ENCODE results near the gene RFTN2. TPM values are rescaled to one million over a fixed set of nuclear protein-coding genes. Genes with fewer than 3 reads are reported as not detected.

The RFTN2 gene
- total and polyA plus RNA-seq, 2 of the 13 experiments (the other 11 are each of a cell fraction or from before 2014, with no cell fraction given) = not detected

GRCh38 chr2:197543206-197543605 is 132.2 kb downstream of the RFTN2 start:
- H3K79me2 ChIP-seq (ENCODE audit: insufficient read depth, low read length) = peaks cover 3% of the 10 kb centered on the region
- no peaks in the 10 kb centered on the region for H3K4me1 ChIP-seq (ENCODE audit: insufficient read depth, low read length)
- no peaks in the 10 kb centered on the region for H4K20me1 ChIP-seq (ENCODE audit: insufficient read depth, low read length)
- H3K9ac ChIP-seq (ENCODE audit: insufficient read depth, low read depth, low read length) = no peak overlapping the region
- no peaks in the 10 kb centered on the region for H3K9me3 ChIP-seq (ENCODE audit: low read length)
- ATAC-seq (no peak), FAIRE-seq (no peak), DNase-seq (ENCODE audit: low spot score) (no peak)
- H3K27me3 ChIP-seq (ENCODE audit: control insufficient read depth in 1 of 2, insufficient read depth in 2 of 2, low read length in 2 of 2) = no peaks in the 10 kb centered on the region
- in situ Hi-C loops (cut with HindIII; ENCODE audit: extremely low pct_ligation_motif_present, low pct_unique_long_range_greater_than_20kb) = no loop called here
- intact Hi-C loops (cut with micrococcal nuclease; ENCODE audit: unreplicated experiment) = no loop called here
- H3K36me3 ChIP-seq (replicated peaks in 1 of 2; ENCODE audit: control insufficient read depth in 1 of 2, insufficient read depth in 2 of 2, low read length in 2 of 2) = peaks cover 9 to 39% of the 10 kb centered on the region in 2 experiments
- BruUV-seq (replicated peaks) = no TSS peak
- WGBS (ENCODE audit: low lambda C conversion rate) = 93% methylated on average over 3 of the region's 3 CpGs
- POLR2A ChIA-PET = no interaction called here
- CTCF ChIA-PET (ENCODE audit: low intra/inter-chr PET ratio, low total read pairs) = no interaction called here
- no peak for TF ChIP-seq ZNF33B (CRISPR knock-in tag; IDR thresholded peaks at IDR 0.05)
- H3K4me3 ChIP-seq (replicated peaks in 1 of 3; ENCODE audit: insufficient read depth in 1 of 3, low read depth in 2 of 3, low read length in 3 of 3) = no peak overlapping the region
- no peak overlapping the region for H2AFZ ChIP-seq (ENCODE audit: low read length)
- H3K4me2 ChIP-seq (ENCODE audit: low read depth, low read length) = no peak overlapping the region
- H3K27ac ChIP-seq (ENCODE audit: extremely low read length, insufficient read depth, low read length) = no peak overlapping the region

DNA sequence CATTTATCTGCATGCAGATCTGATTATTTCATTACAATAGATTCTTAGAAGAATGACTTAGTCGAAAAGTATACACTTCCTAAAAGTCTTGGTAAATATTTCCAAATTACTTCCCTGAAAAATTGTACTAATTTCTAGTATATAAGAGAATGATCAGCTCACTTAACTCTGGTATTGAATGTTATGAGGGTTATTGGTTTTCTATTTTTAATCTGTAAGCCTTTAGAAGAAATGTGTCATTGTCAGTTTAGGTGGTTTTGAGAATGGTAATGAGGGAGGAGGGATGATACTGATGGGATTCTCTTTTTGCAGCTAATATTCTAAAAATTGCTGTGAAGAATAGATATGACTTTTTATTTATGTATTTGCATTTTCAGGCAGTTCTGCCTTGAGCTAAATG is 135.7 kb downstream of the RFTN2 start:
- Histone ChIP-seq H3K27me3 (ENCODE audit: control insufficient read depth in 1 of 2, insufficient read depth in 2 of 2, low read length in 2 of 2) (no peaks in the 10 kb centered on the region), H3K4me3 (replicated peaks in 1 of 3; ENCODE audit: insufficient read depth in 1 of 3, low read depth in 2 of 3, low read length in 3 of 3) (no peak overlapping the region), H4K20me1 (ENCODE audit: insufficient read depth, low read length) (no peaks in the 10 kb centered on the region), H3K36me3 (replicated peaks in 1 of 2; ENCODE audit: control insufficient read depth in 1 of 2, insufficient read depth in 2 of 2, low read length in 2 of 2) (peaks cover 13 to 59% of the 10 kb centered on the region in 2 experiments), H3K9ac (ENCODE audit: insufficient read depth, low read depth, low read length) (no peak overlapping the region), H3K4me1 (ENCODE audit: insufficient read depth, low read length) (no peaks in the 10 kb centered on the region), H3K4me2 (ENCODE audit: low read depth, low read length) (no peak overlapping the region), H3K27ac (ENCODE audit: extremely low read length, insufficient read depth, low read length) (no peak overlapping the region), H2AFZ (ENCODE audit: low read length) (no peak overlapping the region), H3K79me2 (ENCODE audit: insufficient read depth, low read length) (peaks cover 8% of the 10 kb centered on the region), H3K9me3 (ENCODE audit: low read length) (no peaks in the 10 kb centered on the region)
- FAIRE-seq (no peak), DNase-seq (ENCODE audit: low spot score) (no peak), ATAC-seq (no peak)
- intact Hi-C loops (cut with micrococcal nuclease; ENCODE audit: unreplicated experiment) (loop anchor here (5.0 kb wide), 1 partner anchor 37 kb away; the partner anchor contains the start of gene HSPE1), in situ Hi-C loops (cut with HindIII; ENCODE audit: extremely low pct_ligation_motif_present, low pct_unique_long_range_greater_than_20kb) (no loop called here)
- no TSS peak for BruUV-seq (replicated peaks)
- WGBS (ENCODE audit: low lambda C conversion rate) = 93% methylated on average over 1 of the region's 1 CpG
- POLR2A ChIA-PET = interaction anchor here (1.4 kb wide), 1 partner anchor 105 kb away, joined by 4 read pairs; the partner anchor contains the start of gene SF3B1
- CTCF ChIA-PET (ENCODE audit: low intra/inter-chr PET ratio, low total read pairs) = no interaction called here
- no peak for TF ChIP-seq PREB (CRISPR knock-in tag; IDR thresholded peaks at IDR 0.05)
- TF ChIP-seq ELF4 (CRISPR knock-in tag; IDR thresholded peaks at IDR 0.05; ENCODE audit: borderline replicate concordance) = no peak

Measured in HepG2 (cell line).